ENCODE measurements around the gene ELAPOR1.

DNA sequence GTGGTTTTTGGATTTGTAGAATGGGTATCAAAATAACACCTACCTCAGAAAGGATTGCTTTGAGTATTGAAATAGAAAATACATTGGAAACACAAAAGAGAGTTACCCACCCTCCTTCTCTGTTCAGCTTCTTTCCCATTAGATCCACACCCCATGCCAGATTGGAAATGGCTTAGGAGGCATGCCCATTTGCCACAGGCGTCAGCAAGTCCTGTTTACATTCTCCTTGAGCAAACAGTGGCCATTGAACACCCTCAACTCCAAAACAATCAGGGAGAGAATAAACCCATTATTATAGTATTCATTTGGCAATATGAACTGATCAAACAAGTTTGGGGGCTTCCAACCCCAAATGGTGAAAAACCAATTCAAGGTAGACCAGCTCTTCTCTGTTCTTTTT lies 2.4 kb downstream of the ELAPOR1 start:
- TF ChIP-seq, protein P1, sequence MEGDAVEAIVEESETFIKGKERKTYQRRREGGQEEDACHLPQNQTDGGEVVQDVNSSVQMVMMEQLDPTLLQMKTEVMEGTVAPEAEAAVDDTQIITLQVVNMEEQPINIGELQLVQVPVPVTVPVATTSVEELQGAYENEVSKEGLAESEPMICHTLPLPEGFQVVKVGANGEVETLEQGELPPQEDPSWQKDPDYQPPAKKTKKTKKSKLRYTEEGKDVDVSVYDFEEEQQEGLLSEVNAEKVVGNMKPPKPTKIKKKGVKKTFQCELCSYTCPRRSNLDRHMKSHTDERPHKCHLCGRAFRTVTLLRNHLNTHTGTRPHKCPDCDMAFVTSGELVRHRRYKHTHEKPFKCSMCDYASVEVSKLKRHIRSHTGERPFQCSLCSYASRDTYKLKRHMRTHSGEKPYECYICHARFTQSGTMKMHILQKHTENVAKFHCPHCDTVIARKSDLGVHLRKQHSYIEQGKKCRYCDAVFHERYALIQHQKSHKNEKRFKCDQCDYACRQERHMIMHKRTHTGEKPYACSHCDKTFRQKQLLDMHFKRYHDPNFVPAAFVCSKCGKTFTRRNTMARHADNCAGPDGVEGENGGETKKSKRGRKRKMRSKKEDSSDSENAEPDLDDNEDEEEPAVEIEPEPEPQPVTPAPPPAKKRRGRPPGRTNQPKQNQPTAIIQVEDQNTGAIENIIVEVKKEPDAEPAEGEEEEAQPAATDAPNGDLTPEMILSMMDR (conservative IDR thresholded peaks at IDR 0.05; ENCODE audit: low read depth, low read length) = no peak
- TF ChIP-seq MAZ (IDR thresholded peaks at IDR 0.05; ENCODE audit: borderline replicate concordance, low read depth, low read length) (no peak), MAFK (IDR thresholded peaks at IDR 0.05; ENCODE audit: low read depth, low read length) (no peak), POLR2A (IDR thresholded peaks at IDR 0.05; ENCODE audit: low read depth, low read length) (no peak), MXI1 (IDR thresholded peaks at IDR 0.05; ENCODE audit: borderline replicate concordance, low read depth, low read length) (no peak), CHD1 (IDR thresholded peaks at IDR 0.05; ENCODE audit: low read depth, low read length) (no peak), RFX5 (IDR thresholded peaks at IDR 0.05; ENCODE audit: low read depth, low read length) (no peak), RCOR1 (IDR thresholded peaks at IDR 0.05; ENCODE audit: insufficient replicate concordance, low read length) (no peak), NFE2L2 (IDR thresholded peaks at IDR 0.05; ENCODE audit: low read depth, low read length) (no peak), RAD21 (IDR thresholded peaks at IDR 0.05; ENCODE audit: low read length) (no peak), CEBPB (IDR thresholded peaks at IDR 0.05; ENCODE audit: low read depth, low read length) (no peak), SMC3 (IDR thresholded peaks at IDR 0.05; ENCODE audit: low read depth, low read length) (no peak)
- TF ChIP-seq, protein P2, sequence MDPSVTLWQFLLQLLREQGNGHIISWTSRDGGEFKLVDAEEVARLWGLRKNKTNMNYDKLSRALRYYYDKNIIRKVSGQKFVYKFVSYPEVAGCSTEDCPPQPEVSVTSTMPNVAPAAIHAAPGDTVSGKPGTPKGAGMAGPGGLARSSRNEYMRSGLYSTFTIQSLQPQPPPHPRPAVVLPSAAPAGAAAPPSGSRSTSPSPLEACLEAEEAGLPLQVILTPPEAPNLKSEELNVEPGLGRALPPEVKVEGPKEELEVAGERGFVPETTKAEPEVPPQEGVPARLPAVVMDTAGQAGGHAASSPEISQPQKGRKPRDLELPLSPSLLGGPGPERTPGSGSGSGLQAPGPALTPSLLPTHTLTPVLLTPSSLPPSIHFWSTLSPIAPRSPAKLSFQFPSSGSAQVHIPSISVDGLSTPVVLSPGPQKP (IDR thresholded peaks at IDR 0.05; ENCODE audit: borderline replicate concordance, low read depth, low read length) = no peak
- TF ChIP-seq, protein P3, sequence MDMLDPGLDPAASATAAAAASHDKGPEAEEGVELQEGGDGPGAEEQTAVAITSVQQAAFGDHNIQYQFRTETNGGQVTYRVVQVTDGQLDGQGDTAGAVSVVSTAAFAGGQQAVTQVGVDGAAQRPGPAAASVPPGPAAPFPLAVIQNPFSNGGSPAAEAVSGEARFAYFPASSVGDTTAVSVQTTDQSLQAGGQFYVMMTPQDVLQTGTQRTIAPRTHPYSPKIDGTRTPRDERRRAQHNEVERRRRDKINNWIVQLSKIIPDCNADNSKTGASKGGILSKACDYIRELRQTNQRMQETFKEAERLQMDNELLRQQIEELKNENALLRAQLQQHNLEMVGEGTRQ (IDR thresholded peaks at IDR 0.05; ENCODE audit: low read depth, low read length) = no peak

Measured in IMR-90 (cell line).